GM23248 (cell line): ENCODE data around the gene TAOK1.

Experiments used
- EZH2 ChIP-seq: fragments of 200-600 bp; sonication (generic); IDR thresholded peaks from 2 replicates; pipeline ENCODE4 v1.6.1; 2018; ENCODE audit warnings: antibody characterized with exemption, mild to moderate bottlenecking; ENCODE audit not compliant: insufficient read depth, poor library complexity, severe bottlenecking
- EZH2phosphoT487 ChIP-seq: fragments of 200-600 bp; sonication (generic); IDR thresholded peaks from 2 replicates; pipeline ENCODE4 v1.6.1; 2018; ENCODE audit warnings: antibody characterized with exemption, moderate library complexity, mild to moderate bottlenecking, low read depth; ENCODE audit not compliant: insufficient read depth

DNA sequence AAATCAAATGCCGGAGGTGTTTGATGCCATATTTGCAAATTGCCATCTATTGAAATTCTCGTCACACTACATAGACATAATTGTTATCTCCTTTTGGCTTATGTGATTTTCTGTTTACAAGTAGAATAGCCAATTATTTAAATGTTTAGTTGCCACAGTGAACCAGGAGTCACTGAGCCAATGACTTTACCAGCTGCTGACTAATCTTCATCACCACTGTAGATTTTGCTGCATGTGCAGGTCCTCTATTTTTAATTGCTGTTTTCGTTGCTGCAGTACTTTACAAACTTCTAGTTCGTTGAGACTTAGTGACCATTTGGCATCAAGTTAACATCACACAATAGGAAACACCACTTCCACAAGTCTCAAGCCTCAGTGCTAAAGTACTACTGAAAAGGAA, 153.9 kb downstream of the TAOK1 start:
- TF ChIP-seq EZH2 = no peak
- no peak for TF ChIP-seq EZH2phosphoT487
